NCI-H748 treated with DMSO at 0.1 percent for 48 hours (cell line): Measurements from ENCODE around the gene SLC16A3.
A peak's percentile ranks its signal among the peaks of the same experiment; 100 is the strongest.
"Not testable (repeated sequence)": the region's sequence is repeated elsewhere in the genome, so short reads cannot be mapped to it uniquely, and the experiment has no call there.

Source experiments
- DNase-seq: peaks from one replicate; lab custom pipeline; 2025; lab: John Stamatoyannopoulos, UW

Gene SLC16A3

DNA sequence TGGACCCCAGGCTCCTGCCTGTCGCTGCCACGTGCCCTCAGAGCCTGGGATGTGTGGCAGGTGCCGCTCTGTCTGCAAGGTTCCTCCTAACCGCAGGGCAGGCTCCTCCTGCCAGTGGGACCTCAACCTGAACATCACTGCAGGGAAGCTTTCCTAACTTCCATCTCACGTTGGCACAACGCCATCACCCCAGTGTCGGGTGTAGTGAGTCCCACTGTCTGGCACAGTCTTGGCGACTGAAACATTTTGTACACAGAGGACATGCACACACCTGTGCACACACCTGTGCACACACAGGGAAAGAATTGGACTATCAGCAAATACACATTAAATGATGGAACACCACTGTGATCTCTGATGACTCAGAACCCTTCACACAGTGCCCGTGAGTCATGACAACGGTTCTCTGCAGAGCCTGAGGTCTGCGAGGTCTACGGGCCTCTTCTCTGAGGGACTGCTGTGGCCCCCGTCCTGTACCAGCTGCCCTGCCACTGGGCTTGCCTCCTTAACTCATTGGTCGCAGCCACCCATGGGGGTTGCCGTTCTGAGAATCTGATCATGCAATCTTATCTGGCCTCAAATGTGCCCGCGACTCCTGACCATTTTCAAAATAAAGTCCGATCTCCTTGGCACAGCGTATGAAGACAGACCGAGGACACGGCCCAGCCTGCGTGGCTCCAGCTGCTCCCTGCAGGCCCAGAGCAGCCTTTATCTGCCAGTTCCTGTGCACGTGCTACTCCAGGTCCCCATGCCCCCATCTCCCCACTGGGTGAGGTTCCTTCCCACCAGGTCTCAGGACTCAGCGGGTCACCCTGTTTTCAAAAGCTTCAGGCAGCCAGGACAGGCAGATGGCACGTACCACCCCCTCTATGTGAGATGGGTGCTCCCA, 23.8 kb upstream of the SLC16A3 start:
- peak; percentile 5 for DNase-seq

DNA sequence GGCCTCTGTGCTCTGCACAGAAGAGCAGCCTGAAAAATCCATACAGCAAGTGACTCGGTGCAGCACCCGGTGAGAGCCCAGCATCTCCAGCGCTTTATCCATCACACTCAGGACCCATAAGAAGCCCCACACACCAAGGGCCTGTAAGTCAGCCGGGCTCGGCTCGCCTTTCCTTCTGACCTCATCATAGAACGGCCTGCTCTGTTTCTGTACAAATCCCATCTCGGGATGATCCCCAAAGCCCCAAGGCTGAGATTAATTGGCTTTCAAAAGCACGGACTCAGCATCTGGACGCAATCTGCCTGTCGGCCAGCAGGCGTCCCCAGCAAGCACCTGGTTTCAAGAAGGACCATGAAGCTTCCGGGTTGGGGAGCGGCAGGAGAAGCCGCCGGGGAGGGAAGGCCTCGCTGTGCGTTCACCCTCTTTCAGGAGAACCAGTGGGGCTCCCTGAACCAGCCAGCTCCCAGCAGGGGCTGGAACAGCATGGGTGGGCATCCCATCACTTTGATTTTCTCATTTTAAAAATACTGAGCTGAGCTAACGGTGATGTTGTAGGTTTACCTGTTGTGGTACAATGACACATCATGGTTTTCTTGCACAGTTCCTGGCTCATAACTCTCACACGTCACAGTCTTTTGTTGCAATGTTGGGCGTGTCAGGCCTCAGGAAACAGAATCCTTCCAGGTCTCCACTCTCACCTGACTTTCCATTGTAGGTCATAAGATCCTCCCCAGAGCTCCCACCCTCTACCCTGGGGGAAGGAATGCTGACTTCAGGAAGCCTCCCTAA, 22.9 kb upstream of the SLC16A3 start:
- peak; percentile 64 for DNase-seq

- not testable (repeated sequence) for DNase-seq
Observed at GRCh38 chr17:82210655-82211054, 18.2 kb upstream of the SLC16A3 start.

- peak; percentile 21 for DNase-seq
Observed at GRCh38 chr17:82212331-82213250, 16.3 kb upstream of the SLC16A3 start, which contains the start of gene CCDC57. CCDC57 (minus strand) TSS chr17:82212842; CDS start chr17:82201944, 10,898 bp downstream.

- peak; percentile 19 for DNase-seq
Observed at GRCh38 chr17:82213251-82214011, 15.4 kb upstream of the SLC16A3 start.

DNA sequence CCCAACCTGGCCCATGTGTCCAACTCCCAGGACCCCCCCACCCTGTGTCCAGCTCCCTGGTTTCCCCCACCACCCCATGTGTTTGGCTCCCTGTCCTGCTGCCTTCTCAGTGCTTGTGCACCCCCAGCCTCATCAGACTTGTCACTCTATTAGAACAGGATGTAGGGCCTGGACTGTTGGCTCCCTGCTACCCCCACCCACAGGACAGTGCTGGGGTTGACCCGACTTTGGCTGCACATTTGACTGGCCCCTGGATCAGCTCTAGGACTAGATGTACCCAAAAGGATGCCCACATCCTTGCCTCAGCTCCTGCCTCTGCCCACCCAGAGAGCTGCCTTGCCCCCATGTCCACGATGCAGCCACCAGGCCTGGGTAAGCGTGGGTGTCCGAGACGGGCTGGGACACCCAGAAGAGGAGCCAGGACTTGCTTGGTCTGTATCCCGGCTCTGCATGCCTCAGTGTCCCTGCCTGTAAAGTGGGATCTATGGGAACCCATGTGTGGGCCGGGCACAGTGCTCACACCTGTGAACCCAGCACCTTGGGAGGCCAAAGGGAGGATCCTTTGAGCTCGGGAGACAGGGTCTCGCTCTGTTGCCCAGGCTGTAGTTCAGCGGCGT, 14.7 kb upstream of the SLC16A3 start:
- DNase-seq, result no peak

- no peak for DNase-seq
Observed at GRCh38 chr17:82215095-82215971, 13.5 kb upstream of the SLC16A3 start.

DNA sequence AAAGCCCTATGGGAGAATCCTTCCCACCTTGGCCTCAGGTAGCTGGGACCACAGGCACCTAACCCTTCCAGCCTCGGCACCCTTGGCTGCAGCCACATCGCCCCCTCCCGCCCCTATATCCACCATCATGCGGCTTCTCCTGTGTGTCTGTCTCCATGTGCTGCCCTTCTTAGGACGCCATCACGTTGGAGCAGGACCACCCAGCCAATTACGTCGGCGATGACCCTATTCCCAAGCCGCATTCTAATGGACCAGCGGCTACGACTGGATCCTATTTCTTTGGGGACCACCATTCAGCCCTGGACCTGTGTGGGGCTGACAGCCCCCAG, 12.9 kb upstream of the SLC16A3 start:
- DNase-seq, result no peak

GRCh38 chr17:82216301-82217119, 12.3 kb upstream of the SLC16A3 start:
- DNase-seq, result no peak

GRCh38 chr17:82217120-82217529, 11.7 kb upstream of the SLC16A3 start:
- DNase-seq, result no peak

DNA sequence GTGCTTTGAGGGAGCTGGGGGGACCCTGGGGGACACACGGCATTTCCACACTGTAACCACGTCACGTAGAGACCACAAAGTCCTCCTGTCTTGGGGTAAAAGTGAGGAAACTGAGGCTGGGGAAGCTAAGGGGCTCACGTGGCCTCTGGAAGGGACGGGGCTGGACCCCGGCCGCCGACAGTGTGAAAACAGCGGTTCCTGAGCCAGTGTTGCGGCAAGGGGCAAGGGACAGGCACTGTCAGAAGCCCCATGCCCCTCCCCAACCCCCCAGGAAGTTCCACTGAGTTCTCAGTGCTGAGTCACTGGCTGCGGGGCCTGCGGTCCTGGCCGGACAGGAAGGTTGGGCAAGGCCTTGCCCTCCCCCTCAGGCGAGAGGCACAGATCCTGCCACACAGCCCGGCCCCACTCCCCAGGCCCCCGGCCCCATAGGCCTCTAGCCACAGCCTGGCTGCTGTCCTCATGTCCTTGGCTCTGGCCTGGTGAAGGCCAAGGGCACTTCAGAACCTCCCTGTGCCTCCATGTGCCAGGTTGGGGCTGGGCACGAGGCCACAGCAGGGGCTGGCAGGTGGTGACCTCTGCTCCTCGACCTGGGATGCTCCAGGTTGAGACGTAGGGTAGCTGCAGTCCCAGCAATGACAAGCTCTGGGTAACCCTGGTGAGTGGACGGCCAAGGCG, 11.2 kb upstream of the SLC16A3 start:
- no peak for DNase-seq

DNA sequence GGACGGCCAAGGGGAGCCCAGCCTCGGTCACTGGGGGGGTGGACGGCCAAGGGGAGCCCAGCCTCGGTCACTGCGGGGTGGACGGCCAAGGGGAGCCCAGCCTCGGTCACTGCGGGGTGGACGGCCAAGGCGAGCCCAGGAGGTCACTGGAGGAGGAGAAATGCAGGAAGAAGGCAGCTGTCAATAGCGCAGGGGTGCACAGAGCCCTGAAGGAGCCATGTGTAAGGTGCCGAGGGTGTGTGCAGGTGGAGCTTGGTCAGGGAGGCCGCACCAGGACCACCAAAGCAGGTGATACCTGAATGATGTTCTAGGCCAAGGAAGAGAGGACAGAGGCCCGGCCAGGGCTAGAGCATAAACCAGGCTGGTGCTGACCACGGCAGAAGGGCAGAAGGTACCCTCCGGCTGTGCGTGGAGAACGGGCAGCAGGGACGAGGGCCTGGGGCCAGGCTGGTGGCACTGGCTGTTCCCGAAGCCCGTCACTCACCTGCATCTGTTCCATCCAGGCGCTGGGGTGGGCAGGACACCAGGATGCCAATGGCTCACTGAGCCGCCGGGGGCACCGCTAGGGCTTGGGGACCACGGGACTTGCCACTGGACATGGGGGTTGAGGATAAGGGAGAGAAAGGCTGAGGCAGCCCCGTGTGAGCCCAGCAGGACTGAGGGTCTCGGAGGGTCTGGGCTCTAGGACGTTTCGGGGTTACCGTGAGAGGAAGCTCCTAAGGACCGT, 10.3 kb upstream of the SLC16A3 start:
- DNase-seq, result no peak

GRCh38 chr17:82219083-82219482, 9.8 kb upstream of the SLC16A3 start:
- no peak for DNase-seq

DNA sequence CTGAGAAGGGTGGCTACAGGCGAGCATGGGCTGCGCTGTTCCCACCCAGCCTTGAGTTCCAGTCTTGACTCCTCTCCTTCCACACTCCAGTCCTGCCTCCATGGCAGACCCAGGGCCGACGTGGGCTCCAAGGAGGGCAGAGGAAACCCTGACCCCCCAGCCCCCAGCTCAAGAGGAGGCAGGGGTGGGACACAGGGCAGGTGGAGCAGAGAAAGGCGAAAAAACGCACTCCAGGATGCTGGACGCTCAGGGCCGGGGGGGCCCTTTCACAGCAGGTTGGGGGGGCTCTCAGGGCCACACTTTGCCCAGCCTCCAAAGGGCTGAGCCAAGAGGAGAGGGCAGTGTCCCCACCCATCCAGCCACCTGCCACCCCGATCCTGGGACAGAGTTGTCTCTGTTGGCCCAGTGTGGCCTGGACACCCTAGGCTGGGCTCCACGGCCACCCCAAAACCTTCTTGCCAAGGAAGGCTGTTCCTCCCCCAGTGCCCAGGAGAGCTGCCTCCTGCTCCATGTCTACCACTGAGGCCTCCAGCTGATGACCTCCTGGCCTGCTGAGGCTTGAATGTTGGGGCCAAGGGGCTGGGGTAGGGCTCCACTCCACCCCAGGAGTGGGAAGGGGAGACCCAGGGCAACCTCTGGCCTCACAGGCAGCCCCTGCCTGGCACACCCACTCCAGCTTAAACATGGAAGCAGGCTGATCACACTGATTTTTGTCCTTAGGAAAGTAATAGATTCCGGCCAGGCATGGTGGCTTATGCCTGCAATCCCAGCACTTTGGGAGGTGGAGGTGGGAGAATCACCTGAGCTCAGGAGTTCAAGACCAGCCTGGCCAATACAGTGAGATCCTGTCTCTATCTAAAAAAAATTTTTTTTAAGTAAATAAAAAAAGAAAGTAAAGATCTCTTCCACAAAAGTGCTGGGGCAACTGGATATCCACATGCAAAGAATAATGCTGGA, 8.8 kb upstream of the SLC16A3 start:
- no peak for DNase-seq

GRCh38 chr17:82221341-82221902, 7.4 kb upstream of the SLC16A3 start:
- no peak for DNase-seq

- no peak for DNase-seq
Observed at GRCh38 chr17:82222816-82223215, 6.0 kb upstream of the SLC16A3 start.
